Stimulated activated CD8-positive, alpha-beta memory T cell treated with anti-CD3 and anti-CD28 coated beads, Interleukin-15, amount 100 ng/mL, for 1 hour (primary cell): ENCODE results near the gene APBB3.

Source experiments
- DNase-seq: peaks from one replicate; pipeline ENCODE4 v3.0.0-alpha.2; 2020; ENCODE audit warnings: low read depth

Gene APBB3

GRCh38 chr5:140551872-140552271 lies 12.5 kb downstream of the APBB3 start:
- no peak for DNase-seq

- no peak for DNase-seq
These were observed 14.0 kb downstream of the APBB3 start for GRCh38 chr5:140550147-140551079.

- no peak for DNase-seq
These were observed 14.9 kb downstream of the APBB3 start for GRCh38 chr5:140549237-140550144.

- no peak for DNase-seq
These were observed 15.6 kb downstream of the APBB3 start for GRCh38 chr5:140548791-140549190.

GRCh38 chr5:140548300-140548688 lies 16.1 kb downstream of the APBB3 start:
- no peak for DNase-seq

GRCh38 chr5:140547508-140548299 lies 16.7 kb downstream of the APBB3 start, which contains the start of gene EIF4EBP3:
TSS of gene EIF4EBP3 (plus strand) at chr5:140547662. CDS start at chr5:140547738, 76 bp downstream.
- peak; percentile 72 for DNase-seq

- no peak for DNase-seq
These were observed 17.4 kb downstream of the APBB3 start for GRCh38 chr5:140546851-140547507.

- no peak for DNase-seq
These were observed 18.8 kb downstream of the APBB3 start for GRCh38 chr5:140545606-140546005.

- no peak for DNase-seq
These were observed 19.4 kb downstream of the APBB3 start for GRCh38 chr5:140544986-140545385.

GRCh38 chr5:140542972-140543371 lies 21.4 kb downstream of the APBB3 start:
- no peak for DNase-seq

- no peak for DNase-seq
These were observed 24.2 kb downstream of the APBB3 start for GRCh38 chr5:140540227-140540626.

GRCh38 chr5:140524003-140524402 lies 40.4 kb downstream of the APBB3 start:
- no peak for DNase-seq

GRCh38 chr5:140513124-140513523 lies 51.3 kb downstream of the APBB3 start:
- no peak for DNase-seq

GRCh38 chr5:140509898-140510297 lies 54.5 kb downstream of the APBB3 start:
- DNase-seq: no peak
